HG03097 (cell line): Measurements from ENCODE around the gene TUSC2.

ENCODE experiments used
- ATAC-seq: cut with Tn5 transposase; IDR thresholded peaks from one replicate; pipeline ENCODE4 v1.9.1; 2021; ENCODE audit not compliant: unreplicated experiment, low FRiP score

TUSC2 gene

DNA sequence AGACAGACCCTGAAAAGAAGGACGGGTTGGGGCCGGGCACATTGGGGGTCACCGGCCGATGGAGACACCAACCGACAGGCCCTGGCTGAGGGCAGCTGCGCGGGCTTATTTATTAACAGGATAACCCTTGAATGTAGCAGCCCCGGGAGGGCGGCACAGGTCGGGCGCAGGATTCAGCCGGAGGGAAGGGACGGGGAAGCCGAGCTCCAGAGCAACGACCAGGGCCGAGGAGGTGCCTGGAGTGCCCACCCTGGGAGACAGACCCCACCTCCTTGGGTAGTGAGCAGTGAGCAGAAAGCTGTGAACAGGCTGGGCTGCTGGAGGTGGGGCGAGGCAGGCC is 51.3 kb downstream of the TUSC2 start:
- ATAC-seq: no peak

- ATAC-seq: no peak
Observed at GRCh38 chr3:50275996-50276761, 51.8 kb downstream of the TUSC2 start.

DNA sequence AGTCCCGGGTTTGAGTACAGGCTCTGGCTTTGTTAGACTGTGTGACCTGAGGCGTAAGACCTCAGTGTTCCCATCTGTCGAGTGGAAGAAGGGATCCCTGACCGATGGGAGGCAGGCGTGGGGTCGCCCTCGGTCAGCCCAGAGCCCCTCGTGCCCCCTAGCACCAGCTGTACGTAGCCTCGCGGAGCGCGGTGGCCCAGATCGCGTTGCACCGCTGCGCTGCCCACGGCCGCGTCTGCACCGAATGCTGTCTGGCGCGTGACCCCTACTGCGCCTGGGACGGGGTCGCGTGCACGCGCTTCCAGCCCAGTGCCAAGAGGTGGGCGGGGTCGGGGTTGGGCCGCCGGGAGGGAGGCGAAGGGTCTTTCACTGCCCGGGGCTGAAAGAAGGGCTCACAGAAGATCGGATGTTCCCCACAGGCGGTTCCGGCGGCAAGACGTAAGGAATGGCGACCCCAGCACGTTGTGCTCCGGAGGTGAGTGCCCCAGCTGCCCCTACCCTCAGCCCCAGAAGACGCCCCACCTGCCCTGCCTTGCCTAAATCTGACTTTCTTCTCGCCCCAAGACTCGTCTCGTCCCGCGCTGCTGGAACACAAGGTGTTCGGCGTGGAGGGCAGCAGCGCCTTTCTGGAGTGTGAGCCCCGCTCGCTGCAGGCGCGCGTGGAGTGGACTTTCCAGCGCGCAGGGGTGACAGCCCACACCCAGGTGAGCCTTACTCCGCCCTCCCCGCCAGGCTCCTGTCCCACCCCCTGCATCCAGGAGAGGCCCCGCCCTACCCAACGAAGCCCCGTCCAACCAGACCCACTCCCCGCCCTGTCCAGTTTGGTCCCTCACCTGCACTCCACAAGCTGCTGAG is 52.7 kb downstream of the TUSC2 start:
- no peak for ATAC-seq
